Left ventricle myocardium inferior (tissue), 1 donor: ENCODE data around the gene CA5A. TPM values are rescaled to one million over a fixed set of nuclear protein-coding genes. Genes with fewer than 3 reads are reported as not detected.
"Not testable (repeated sequence)": the region's sequence is repeated elsewhere in the genome, so short reads cannot be mapped to it uniquely, and the experiment has no call there.

Source experiments
- DNase-seq: peaks from one replicate; pipeline ENCODE4 v3.0.0-alpha.2; 2020
- H3K27ac ChIP-seq: fragments of 200-600 bp; replicated peaks from 2 replicates; pipeline ENCODE4 v1.8.0; 2021
- H3K27me3 ChIP-seq: fragments of 200-600 bp; 2 replicates; pipeline ENCODE4 v1.8.0; 2021; ENCODE audit warnings: low read depth
- H3K36me3 ChIP-seq: fragments of 200-600 bp; 2 replicates; pipeline ENCODE4 v1.8.0; 2021
- H3K4me1 ChIP-seq: fragments of 200-600 bp; 2 replicates; pipeline ENCODE4 v1.8.0; 2021
- H3K4me3 ChIP-seq: fragments of 200-600 bp; 2 replicates; pipeline ENCODE4 v1.8.0; 2021; ENCODE audit warnings: mild to moderate bottlenecking, moderate library complexity
- H3K9me3 ChIP-seq: fragments of 200-600 bp; replicated peaks from 2 replicates; pipeline ENCODE4 v1.8.0; 2021
- CTCF ChIP-seq: fragments of 200-600 bp; IDR thresholded peaks from 2 replicates; pipeline ENCODE4 v1.8.0; 2021; ENCODE audit warnings: antibody characterized with exemption, mild to moderate bottlenecking, borderline replicate concordance
- intact Hi-C: fragments of 100-400 bp; cut with micrococcal nuclease; formaldehyde crosslinking; loops from one replicate; pipeline ENCODE4 v1.11.0; 2022
- long read RNA-seq: library from polyadenylated mRNA; unstranded; transcript quantifications from one replicate; pipeline ENCODE4 v2.0.0, GENCODE V29; 2021
- total RNA-seq: library from RNA; stranded (reverse); fragmentation: NEBNext Ultra II Directional; extraction: Animal tissue kit (Norgen Biotek cat#: 25700); gene quantifications from one replicate; pipeline ENCODE4 v1.2.1, GENCODE V29; 2021
- donor health status: DM: no; HTN: yes; CAD: no; lungs with severe emphysema.

The CA5A gene
- not detected for total RNA-seq
- long read RNA-seq, result 0 reads

DNA sequence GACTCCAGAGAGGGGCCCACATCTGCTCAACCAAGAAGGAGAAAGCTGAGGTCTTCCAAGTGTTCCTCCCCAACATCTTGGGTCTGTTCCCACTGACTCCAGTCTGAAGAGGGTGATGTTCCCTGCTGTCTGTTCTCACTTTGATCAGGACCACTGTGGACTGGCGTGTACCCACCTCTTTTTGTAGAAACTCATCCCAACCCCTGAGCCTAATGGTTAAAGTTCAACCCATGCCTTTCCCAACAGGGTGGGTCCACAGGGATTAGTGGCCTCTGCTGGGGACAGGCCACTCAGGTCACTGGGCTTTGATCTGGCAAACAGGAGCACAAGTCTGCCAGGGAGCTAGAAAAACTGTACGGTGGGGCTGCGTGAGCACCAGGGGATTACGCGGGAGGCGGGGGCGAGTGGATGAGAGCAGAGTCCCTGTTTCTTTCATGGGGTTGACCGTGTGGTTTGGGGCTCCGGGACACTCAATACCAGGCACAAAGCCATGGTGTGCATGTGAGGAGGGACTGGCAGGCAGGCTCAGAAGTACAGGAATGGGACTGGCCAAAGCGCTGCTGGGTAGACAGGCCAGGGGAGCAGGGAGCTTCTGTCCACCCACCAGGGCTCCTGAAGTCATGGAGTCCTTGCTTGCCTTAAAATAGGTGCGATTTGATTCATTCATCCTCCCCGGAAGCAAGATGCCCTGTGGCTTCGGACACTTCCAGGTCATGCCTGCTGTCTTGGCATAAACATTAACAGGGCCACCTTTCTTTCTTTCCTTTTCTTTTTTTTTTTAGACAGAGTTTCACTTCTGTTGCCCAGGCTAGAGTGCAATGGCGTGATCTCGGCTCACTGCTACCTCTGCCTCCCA lies at the start of gene CA5A:
CA5A (minus strand) TSS at position 155 of the 856 bp plus-strand sequence; CDS start at position 76, 79 bp downstream.
- DNase-seq, result no peak

DNA sequence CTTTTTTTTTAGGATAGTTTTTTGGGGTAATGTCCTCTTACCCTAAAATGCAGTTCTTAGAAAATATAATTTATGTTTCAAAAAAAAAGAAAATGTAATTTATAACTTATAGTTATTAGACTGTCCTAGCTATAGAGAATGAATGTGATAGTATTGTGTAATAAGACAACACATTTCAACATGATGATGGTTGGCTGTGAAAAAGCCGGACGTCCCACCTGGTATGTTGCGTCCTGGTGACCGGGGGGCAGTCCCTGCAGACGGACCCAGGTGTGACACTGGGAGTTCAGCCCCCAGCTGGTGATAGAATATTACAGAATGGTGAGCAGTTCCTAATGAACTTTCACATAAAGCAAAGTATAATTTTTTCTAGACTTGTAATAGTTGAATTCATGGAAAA lies 49.2 kb upstream of the CA5A start:
- H3K27ac ChIP-seq, intact Hi-C loops, H3K4me1 ChIP-seq, H3K4me3 ChIP-seq, H3K27me3 ChIP-seq, DNase-seq, H3K9me3 ChIP-seq: not testable (repeated sequence)
- H3K36me3 ChIP-seq, result peaks cover 28% of the 10 kb centered on the region

More for the DNA sequence above, at the start of gene CA5A:
- intact Hi-C loops, result no loop called here
- no peaks in the 10 kb centered on the region for H3K4me1 ChIP-seq
- H3K4me3 ChIP-seq, result no peak within 1 kb of the TSS
- peaks cover 13% of the 10 kb centered on the region for H3K27me3 ChIP-seq
- no peaks in the 10 kb centered on the region for H3K36me3 ChIP-seq
- no peaks in the 10 kb centered on the region for H3K9me3 ChIP-seq
- no peak within 1 kb of the TSS for H3K27ac ChIP-seq
- no peak for TF ChIP-seq CTCF

DNA sequence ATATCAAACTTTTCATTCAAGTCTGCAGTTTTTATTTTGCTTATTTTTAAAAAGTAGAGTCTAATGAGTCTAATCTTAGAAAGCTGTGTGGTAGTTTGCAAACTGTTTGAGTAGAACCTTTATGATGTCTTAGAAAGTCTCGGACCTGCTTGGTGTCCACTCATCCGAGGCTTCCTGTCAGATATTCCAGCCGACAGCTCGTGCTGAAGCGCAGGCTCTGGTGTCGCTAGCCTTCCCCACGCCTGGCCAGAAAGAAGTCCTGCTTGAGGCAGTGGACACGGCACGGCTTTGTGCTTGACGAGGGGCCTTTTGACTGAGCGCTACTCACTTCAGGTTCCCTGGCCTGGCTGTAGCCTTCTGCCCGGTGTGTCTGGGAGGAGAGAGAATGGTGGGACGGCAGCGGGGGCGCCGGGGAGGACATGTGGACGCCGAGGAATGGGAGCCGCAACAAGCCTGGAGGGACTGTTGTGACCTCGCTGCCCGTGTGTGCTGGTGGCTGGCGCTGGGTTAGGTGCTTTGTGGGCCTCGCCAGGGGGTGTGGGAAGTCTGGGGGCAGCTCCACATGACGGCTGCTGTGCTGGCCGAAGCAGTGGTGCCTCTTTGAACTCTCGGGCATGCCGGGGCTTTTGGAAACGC lies 48.4 kb upstream of the CA5A start:
- intact Hi-C loops, result no loop called here
- no peak for TF ChIP-seq CTCF
- Histone ChIP-seq H3K27ac (no peak overlapping the region), H3K36me3 (peaks cover 28% of the 10 kb centered on the region), H3K4me1 (peaks cover 7% of the 10 kb centered on the region), H3K9me3 (no peaks in the 10 kb centered on the region), H3K27me3 (no peaks in the 10 kb centered on the region), H3K4me3 (no peak overlapping the region)
- DNase-seq, result no peak

GRCh38 chr16:87984180-87984579 lies 47.9 kb upstream of the CA5A start:
- intact Hi-C loops, H3K9me3 ChIP-seq, H3K4me1 ChIP-seq, H3K27ac ChIP-seq, H3K4me3 ChIP-seq, H3K27me3 ChIP-seq, DNase-seq: not testable (repeated sequence)
- H3K36me3 ChIP-seq, result peaks cover 28% of the 10 kb centered on the region

GRCh38 chr16:87983737-87984097 lies 47.4 kb upstream of the CA5A start:
- DNase-seq, H3K4me1 ChIP-seq, intact Hi-C loops, H3K27me3 ChIP-seq, H3K27ac ChIP-seq, H3K4me3 ChIP-seq, H3K9me3 ChIP-seq: not testable (repeated sequence)
- H3K36me3 ChIP-seq, result peaks cover 24% of the 10 kb centered on the region

DNA sequence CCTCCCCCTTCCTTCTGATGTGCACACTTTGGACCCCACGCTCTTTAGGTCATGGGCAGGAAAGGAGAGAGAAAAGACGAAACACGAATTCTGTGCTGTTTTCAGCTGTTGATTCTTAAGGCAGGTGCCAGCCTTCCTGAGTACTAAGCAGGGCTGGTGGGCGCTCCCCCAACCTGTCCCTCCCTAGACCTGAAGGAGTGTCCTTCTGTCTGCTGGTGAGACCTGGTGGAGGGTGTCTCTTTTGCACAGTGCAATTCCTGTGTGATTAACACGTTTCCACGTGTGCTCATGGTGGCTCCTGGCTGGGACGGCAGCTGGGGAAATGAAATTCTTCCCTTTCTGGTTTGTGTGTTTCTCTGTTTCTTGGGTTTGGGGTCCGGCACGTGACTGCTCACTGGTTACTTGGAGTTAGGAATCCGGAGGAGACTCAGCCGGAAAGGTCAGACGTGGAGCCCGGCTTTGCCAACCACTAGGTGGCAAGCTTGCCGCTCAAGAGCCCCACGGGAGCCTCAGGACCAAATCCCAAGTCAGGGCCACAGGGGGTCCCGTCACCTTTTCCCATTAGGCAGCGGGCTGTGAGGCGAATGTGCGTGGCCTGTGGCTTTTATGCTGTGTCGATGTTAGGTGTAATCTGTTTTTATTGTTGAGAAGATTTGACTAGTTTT lies 46.9 kb upstream of the CA5A start:
- DNase-seq, intact Hi-C loops, H3K27ac ChIP-seq, H3K4me3 ChIP-seq, H3K9me3 ChIP-seq, H3K27me3 ChIP-seq, H3K4me1 ChIP-seq: not testable (repeated sequence)
- TF ChIP-seq CTCF, result peak; percentile 46
- H3K36me3 ChIP-seq, result peaks cover 24% of the 10 kb centered on the region

- H3K9me3 ChIP-seq, result no peaks in the 10 kb centered on the region
- intact Hi-C loops, result no loop called here
- no peak overlapping the region for H3K27ac ChIP-seq
- peaks cover 24% of the 10 kb centered on the region for H3K36me3 ChIP-seq
- H3K4me1 ChIP-seq, result peaks cover 9% of the 10 kb centered on the region
- DNase-seq, result no peak
- TF ChIP-seq CTCF, result no peak
- H3K27me3 ChIP-seq, result no peaks in the 10 kb centered on the region
- H3K4me3 ChIP-seq, result no peak overlapping the region
Measured at GRCh38 chr16:87982581-87983041, 46.3 kb upstream of the CA5A start.

GRCh38 chr16:87981376-87981775 lies 45.0 kb upstream of the CA5A start:
- H3K27ac ChIP-seq, H3K4me1 ChIP-seq, DNase-seq, intact Hi-C loops, H3K27me3 ChIP-seq, H3K4me3 ChIP-seq, H3K9me3 ChIP-seq: not testable (repeated sequence)
- peaks cover 24% of the 10 kb centered on the region for H3K36me3 ChIP-seq

GRCh38 chr16:87979911-87980630 lies 43.7 kb upstream of the CA5A start:
- H3K27ac ChIP-seq, intact Hi-C loops, H3K27me3 ChIP-seq, DNase-seq, H3K4me3 ChIP-seq, H3K4me1 ChIP-seq, H3K9me3 ChIP-seq: not testable (repeated sequence)
- H3K36me3 ChIP-seq, result peaks cover 20% of the 10 kb centered on the region
